SK-N-DZ (cell line): ENCODE data around the gene ZNF681. TPM values are rescaled to one million over a fixed set of nuclear protein-coding genes. Genes with fewer than 3 reads are reported as not detected.
"Not testable (repeated sequence)": the region's sequence is repeated elsewhere in the genome, so short reads cannot be mapped to it uniquely, and the experiment has no call there.

Experiments used
- DNase-seq: peaks from one replicate; pipeline ENCODE4 v3.0.0-alpha.2; 2015; ENCODE audit warnings: low spot score
- polyA plus RNA-seq, 2 experiments: library from polyadenylated mRNA; depleted of rRNA; stranded (reverse); fragments of >200 nt; gene quantifications; 2 replicates each; pipeline ENCODE4 v1.2.3, GENCODE V29; 2014

ZNF681 gene
- polyA plus RNA-seq (2014; cell fraction: cytosol; rRNA removed): 5.1 and 5.3 TPM in 2 replicates
- 2.1 and 3.7 TPM in 2 replicates for polyA plus RNA-seq (2014; cell fraction: nucleus; rRNA removed)

- DNase-seq: peak; percentile 95
Measured at GRCh38 chr19:23758187-23759074, at the start of gene ZNF681. Gene ZNF681 (minus strand): TSS chr19:23758891. CDS start chr19:23758749, 142 bp downstream.

- peak; percentile 70 for DNase-seq
Measured at GRCh38 chr19:23804676-23805075, 46.0 kb upstream of the ZNF681 start.

GRCh38 chr19:23802290-23802689 is 43.6 kb upstream of the ZNF681 start:
- DNase-seq: peak; percentile 83

DNA sequence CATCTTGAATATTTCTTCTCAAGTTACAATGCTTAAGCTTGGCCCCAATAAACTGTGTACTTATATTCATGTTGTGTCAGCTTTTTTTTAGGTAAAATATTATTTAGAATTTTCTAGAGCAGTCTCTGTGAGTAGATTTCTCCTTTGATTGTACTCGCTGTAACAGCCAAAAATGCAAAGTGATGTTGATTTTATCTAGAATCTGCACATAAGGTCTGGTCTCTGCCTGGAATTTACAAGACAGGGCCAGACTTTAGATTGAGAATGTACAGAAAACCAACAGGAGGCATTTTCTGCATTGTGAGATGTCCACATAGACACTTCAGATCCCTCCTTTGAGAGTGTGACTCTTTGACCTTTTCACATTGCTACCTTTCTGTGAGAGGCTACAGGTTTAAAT is 43.1 kb upstream of the ZNF681 start:
- peak; percentile 54 for DNase-seq

DNA sequence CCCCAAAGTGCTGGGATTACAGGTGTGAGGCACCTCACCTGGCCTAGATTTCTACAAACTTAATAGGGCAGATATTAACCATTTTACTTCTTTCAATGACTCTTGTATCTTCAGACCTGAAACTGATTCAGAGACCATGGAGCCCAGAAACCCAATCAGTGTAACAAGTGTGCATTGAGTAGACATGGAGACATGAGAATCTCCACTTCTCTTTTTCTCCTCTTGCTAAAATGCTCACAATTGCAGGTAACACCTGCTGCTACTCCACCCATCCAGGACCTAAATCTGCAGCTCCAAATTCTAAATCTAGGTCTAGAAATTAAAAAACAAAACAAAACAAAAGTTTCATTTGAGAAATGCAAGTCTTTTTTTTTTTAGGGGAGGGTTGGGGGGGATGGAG is 42.2 kb upstream of the ZNF681 start:
- DNase-seq: no peak

DNA sequence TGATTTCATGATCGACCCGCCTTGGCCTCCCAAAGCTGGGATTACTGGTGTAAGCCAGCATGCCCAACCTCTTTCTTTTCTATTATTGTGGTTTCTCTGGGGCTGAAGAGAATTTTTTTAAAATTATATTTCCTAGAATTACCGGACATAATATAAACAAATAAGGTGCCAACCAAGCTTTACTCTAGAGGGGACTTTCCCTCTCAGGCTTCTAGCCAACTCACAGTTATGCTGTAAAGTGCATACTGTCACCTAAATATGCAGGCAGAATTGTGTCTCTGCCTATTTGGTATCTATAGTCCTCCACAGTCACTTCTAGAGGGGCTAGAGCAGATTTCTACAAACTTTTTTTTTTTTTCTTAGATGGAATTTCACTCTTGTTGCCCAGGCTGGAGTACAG is 41.6 kb upstream of the ZNF681 start:
- no peak for DNase-seq

DNA sequence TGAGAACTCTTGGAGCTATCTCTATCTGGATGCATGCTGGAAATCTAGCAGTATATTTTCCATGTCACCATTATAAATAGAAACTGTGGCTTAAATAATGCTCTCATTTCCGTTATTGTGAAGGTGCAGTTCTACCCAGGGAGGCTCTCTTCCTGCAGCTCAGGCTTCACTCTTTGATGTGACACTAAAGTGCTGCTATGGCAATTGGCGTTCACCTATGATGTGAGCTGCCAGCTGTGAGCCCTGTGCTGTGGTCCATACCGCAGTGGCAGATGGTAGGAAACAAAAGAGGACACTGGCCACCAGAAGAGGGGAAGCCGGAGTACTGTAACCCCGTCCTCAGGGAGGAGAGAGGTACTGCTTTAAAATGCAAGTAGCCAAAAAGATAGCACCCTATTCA is 40.6 kb upstream of the ZNF681 start:
- DNase-seq: no peak

GRCh38 chr19:23795462-23795861 is 36.8 kb upstream of the ZNF681 start:
- DNase-seq: no peak

- DNase-seq: no peak
Measured at GRCh38 chr19:23792784-23793183, 34.1 kb upstream of the ZNF681 start.

- no peak for DNase-seq
Measured at GRCh38 chr19:23790641-23791488, 32.2 kb upstream of the ZNF681 start.

DNA sequence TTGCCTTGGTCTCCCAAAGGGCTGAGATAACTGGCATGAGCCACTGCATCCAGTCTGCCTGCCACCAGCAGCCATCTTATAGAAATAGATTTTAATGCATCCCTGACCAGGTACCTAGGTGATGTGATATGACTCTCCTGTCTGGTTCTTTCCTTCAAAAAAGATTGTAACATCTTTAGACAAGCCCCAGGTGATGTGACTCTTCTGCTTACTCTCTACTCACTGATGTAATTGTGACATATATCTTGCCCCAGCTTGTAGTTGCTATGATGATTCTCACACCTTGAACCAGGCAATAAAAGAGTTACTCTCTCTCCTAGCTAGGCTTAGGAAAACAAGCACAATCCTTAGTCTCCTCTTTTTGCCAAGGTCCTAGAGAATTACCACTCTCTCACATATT is 30.6 kb upstream of the ZNF681 start:
- DNase-seq: no peak

GRCh38 chr19:23788411-23788810 is 29.7 kb upstream of the ZNF681 start:
- no peak for DNase-seq

DNA sequence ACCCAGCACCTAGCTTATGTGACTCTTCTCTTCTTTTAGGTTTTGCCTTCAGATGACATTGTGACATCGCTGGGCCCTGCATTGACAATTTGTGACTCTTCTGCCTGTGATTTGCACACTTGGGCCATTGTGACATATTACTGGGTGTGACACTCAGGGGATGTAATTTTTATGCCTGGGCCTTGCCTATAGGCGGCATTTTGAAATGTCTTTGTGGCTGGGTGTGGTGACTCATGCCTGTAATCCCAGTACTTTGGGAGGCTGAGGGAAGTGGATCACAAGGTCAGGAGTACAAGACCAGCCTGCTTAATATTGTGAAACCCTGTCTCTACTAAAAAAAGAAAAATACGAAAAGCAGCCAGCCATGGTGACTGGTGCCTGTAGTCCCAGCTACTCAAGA is 28.4 kb upstream of the ZNF681 start:
- no peak for DNase-seq

DNA sequence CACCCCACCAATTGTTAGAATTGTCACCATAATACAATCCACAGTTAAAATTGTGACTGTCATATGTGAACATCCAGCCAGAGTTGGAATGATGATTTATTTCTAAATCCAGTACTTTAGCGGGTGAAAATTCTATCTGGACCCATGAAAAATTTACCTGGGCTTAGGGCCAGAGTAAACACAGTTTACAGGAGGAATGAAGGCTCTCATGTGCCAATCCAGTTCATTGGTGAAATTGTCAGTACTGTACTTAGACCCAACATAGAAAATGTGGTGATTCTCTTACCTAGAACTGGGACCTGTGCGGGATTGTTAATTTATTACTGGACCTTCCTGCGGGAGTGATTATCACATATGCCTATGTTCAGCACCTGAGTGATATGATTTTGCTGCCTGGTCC is 27.3 kb upstream of the ZNF681 start:
- DNase-seq: no peak

GRCh38 chr19:23784274-23784673 is 25.6 kb upstream of the ZNF681 start:
- no peak for DNase-seq

DNA sequence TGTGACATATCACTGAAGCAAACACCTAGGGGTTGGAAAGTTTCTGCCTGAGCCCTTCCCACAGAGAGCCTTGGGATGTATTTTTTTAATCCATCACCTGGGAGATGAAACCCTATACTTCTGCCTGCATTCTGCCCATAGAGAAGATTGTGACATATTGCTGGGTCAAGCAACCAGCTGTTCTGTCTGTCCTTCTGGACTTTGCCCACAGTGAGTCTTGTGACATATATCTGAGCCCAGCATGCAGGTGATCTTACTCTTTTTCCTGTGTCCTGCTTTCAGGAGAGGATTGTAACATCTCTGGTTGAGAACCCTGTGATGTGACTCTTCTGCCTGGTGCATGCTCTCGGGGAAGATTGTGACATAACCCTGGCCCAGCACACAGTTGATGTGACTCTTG is 24.9 kb upstream of the ZNF681 start:
- no peak for DNase-seq

DNA sequence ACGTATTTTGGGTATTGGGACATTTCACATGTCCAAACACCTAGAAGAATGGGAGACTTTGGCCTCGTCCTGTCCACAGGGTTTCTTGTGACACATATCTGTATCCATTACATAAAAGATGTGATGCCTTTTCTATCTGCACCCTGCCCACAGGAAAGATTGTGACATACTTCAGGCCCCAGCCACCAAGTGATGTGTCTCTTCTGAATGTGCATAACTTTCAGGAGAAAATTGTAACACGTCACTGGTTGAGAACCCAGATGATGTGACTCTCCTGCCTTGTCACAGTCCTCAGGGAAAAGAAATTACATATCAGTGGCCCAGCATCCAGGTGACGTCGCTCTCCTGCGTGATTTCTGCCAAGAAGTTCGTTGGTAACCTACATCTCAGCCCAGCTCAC is 21.0 kb upstream of the ZNF681 start:
- DNase-seq: no peak

- DNase-seq: no peak
Measured at GRCh38 chr19:23778566-23778965, 19.9 kb upstream of the ZNF681 start.

DNA sequence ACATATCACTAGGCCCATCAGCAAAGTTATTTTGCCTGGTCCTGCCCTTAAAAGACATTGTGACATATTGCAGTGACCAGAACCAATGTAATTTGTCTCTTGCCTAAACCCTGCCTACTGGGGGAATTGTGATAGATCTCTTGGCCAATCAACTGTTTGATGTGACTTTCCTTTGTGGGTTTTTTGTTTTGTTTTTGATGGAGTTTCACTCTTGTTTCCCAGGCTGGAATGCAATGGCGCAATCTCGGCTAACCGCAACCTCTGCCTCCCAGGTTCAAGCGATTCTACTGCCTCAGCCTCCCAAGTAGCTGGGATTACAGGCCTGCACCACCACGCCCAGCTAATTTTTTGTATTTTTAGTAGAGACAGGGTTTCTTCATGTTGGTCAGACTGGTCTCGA is 19.3 kb upstream of the ZNF681 start:
- DNase-seq: not testable (repeated sequence)

GRCh38 chr19:23777216-23777615 is 18.5 kb upstream of the ZNF681 start:
- no peak for DNase-seq

GRCh38 chr19:23776507-23777205 is 18.0 kb upstream of the ZNF681 start:
- no peak for DNase-seq

- no peak for DNase-seq
Measured at GRCh38 chr19:23774524-23774971, 15.9 kb upstream of the ZNF681 start.
